ENCODE results near the gene SLC29A4.
"Not testable (repeated sequence)": the region's sequence is repeated elsewhere in the genome, so short reads cannot be mapped to it uniquely, and the experiment has no call there.

DNA sequence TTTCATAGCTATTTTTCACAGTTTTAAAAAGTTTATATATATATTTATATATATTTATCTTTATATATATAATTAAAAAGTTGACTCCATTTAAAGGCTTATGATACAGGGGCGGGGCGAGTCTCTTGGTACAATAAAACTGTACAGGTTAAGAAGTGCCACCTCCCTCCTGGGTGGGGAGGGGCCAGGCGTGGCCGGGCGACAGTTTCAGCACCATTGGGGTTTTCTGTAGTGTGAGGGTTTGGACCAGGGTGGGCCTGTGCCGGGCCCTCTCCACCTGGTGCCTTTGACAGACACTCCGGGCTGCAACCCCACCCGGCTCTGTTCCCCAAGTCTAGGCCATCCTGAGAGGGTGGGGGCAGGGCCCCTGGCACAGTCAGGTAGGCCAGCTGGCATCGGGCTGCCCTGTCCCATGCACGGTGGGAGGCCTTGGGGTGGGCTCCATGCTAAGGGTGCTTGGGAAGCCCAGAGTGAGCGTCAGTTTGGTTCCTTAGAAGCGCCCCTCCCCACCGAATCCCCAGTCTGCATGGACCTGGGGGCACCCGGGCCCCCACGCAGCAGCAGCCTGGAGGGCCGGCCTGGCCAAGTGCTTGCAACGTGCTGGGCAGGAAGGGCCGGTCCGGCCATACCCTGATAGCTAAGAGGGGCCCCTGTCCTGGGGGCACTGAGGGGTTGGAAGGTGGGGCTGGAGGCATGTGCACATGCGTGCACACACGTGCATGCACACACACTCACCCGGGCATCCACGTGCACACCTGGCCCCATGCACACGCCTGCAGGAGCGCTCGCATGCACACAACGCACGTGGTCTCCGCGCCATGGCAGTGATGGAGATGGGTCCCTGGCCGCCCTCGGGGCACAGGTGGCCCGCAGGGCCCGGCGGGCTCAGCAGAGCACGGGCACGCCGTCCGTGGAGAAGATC, 24.7 kb downstream of the SLC29A4 start:
- TF ChIP-seq EZH2phosphoT487 (IDR thresholded peaks at IDR 0.05; ENCODE audit: borderline replicate concordance, low read length) = not testable (repeated sequence)
- TF ChIP-seq, protein P1, sequence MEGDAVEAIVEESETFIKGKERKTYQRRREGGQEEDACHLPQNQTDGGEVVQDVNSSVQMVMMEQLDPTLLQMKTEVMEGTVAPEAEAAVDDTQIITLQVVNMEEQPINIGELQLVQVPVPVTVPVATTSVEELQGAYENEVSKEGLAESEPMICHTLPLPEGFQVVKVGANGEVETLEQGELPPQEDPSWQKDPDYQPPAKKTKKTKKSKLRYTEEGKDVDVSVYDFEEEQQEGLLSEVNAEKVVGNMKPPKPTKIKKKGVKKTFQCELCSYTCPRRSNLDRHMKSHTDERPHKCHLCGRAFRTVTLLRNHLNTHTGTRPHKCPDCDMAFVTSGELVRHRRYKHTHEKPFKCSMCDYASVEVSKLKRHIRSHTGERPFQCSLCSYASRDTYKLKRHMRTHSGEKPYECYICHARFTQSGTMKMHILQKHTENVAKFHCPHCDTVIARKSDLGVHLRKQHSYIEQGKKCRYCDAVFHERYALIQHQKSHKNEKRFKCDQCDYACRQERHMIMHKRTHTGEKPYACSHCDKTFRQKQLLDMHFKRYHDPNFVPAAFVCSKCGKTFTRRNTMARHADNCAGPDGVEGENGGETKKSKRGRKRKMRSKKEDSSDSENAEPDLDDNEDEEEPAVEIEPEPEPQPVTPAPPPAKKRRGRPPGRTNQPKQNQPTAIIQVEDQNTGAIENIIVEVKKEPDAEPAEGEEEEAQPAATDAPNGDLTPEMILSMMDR (conservative IDR thresholded peaks at IDR 0.05; ENCODE audit: low read depth, low read length) = not testable (repeated sequence)

All from PC-3 (cell line).